Activated T-helper 2 cell treated with anti-CD3 and anti-CD28 coated beads, Interferon-gamma antibody, Interleukin-2, Interleukin-4, amounts not matched to agents 10 μg/mL and 5 μg/mL and 100 μg/mL, durations not matched to agents 14 hours and 24 hours and 36 hours (primary cell): ENCODE measurements around the gene PITRM1. TPM values are rescaled to one million over a fixed set of nuclear protein-coding genes. Genes with fewer than 3 reads are reported as not detected.

ENCODE experiments used
- DNase-seq: peaks from one replicate; pipeline ENCODE4 v3.0.0; 2021; ENCODE audit warnings: low spot score
- H3K27ac Mint-ChIP-seq: one replicate; pipeline ENCODE4 v1.8.0; 2021; ENCODE audit warnings: mixed read lengths
- H3K27me3 Mint-ChIP-seq: one replicate; pipeline ENCODE4 v1.8.0; 2021; ENCODE audit warnings: low read depth, mixed read lengths
- H3K36me3 Mint-ChIP-seq: one replicate; pipeline ENCODE4 v1.8.0; 2021; ENCODE audit warnings: low read depth, mixed read lengths
- H3K4me1 Mint-ChIP-seq: one replicate; pipeline ENCODE4 v1.8.0; 2021; ENCODE audit warnings: low read depth, mixed read lengths
- H3K4me3 Mint-ChIP-seq: one replicate; pipeline ENCODE4 v1.8.0; 2021; ENCODE audit warnings: low read depth, mild to moderate bottlenecking, moderate library complexity, mixed read lengths
- H3K9me3 Mint-ChIP-seq: one replicate; pipeline ENCODE4 v1.8.0; 2021; ENCODE audit warnings: mixed read lengths
- intact Hi-C: fragments of 100-400 bp; cut with micrococcal nuclease; formaldehyde crosslinking; loops from one replicate; pipeline ENCODE4 v1.15.1; 2023
- total RNA-seq: library from RNA; stranded (reverse); gene quantifications from 2 replicates; pipeline ENCODE4 v1.2.3, GENCODE V29; 2022

The PITRM1 gene
- total RNA-seq, 1 donor from 2014 or later: 84.5 TPM

- no peak overlapping the region for H3K4me3 Mint-ChIP-seq
Measured at GRCh38 chr10:3208481-3209406, 36.2 kb upstream of the PITRM1 start.

GRCh38 chr10:3207351-3207750, 34.8 kb upstream of the PITRM1 start:
- Mint-ChIP-seq H3K4me1 (no peaks in the 10 kb centered on the region), H3K9me3 (no peaks in the 10 kb centered on the region), H3K27ac (no peak overlapping the region), H3K27me3 (peaks cover 73% of the 10 kb centered on the region), H3K36me3 (no peaks in the 10 kb centered on the region), H3K4me3 (no peak overlapping the region)
- intact Hi-C loops: no loop called here
- no peak for DNase-seq

More at GRCh38 chr10:3208481-3209406, 36.2 kb upstream of the PITRM1 start:
- H3K27ac Mint-ChIP-seq: no peak overlapping the region
- H3K4me1 Mint-ChIP-seq: no peaks in the 10 kb centered on the region
- H3K9me3 Mint-ChIP-seq: no peaks in the 10 kb centered on the region
- no peak for DNase-seq
- H3K27me3 Mint-ChIP-seq: peaks cover 69% of the 10 kb centered on the region
- no peaks in the 10 kb centered on the region for H3K36me3 Mint-ChIP-seq
- intact Hi-C loops: no loop called here

- H3K27me3 Mint-ChIP-seq: peaks cover 79% of the 10 kb centered on the region
Measured at GRCh38 chr10:3206511-3207157, 34.1 kb upstream of the PITRM1 start.

DNA sequence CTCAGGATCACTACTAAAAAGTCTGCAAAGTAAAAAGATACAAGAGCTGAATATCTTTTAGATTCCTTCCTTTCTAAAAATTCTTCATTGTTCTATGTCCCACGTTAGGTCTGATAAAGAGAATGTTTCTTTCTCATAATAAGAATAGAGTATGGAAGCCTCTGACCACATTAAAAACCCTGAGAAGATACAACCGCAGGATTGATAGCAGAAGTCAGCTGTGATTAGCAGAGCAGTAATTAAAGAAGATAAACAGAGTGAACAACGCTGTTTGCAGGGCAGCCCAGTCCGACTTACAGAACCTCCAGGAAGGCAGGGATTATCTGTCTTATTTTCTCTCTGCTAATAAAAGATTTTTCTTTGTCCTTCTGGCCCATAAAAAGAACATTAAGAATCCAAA, 31.4 kb upstream of the PITRM1 start:
- Mint-ChIP-seq H3K9me3 (no peaks in the 10 kb centered on the region), H3K4me1 (no peaks in the 10 kb centered on the region), H3K27me3 (peaks cover 84% of the 10 kb centered on the region), H3K27ac (no peak overlapping the region), H3K36me3 (no peaks in the 10 kb centered on the region), H3K4me3 (no peak overlapping the region)
- no peak for DNase-seq
- intact Hi-C loops: no loop called here

More at GRCh38 chr10:3206511-3207157, 34.1 kb upstream of the PITRM1 start:
- no peak for DNase-seq
- H3K9me3 Mint-ChIP-seq: no peaks in the 10 kb centered on the region
- H3K27ac Mint-ChIP-seq: no peak overlapping the region
- intact Hi-C loops: no loop called here
- no peaks in the 10 kb centered on the region for H3K4me1 Mint-ChIP-seq
- H3K36me3 Mint-ChIP-seq: no peaks in the 10 kb centered on the region
- no peak overlapping the region for H3K4me3 Mint-ChIP-seq

GRCh38 chr10:3203016-3203811, 30.6 kb upstream of the PITRM1 start:
- no peak overlapping the region for H3K27ac Mint-ChIP-seq
- no peaks in the 10 kb centered on the region for H3K36me3 Mint-ChIP-seq
- no peak overlapping the region for H3K4me3 Mint-ChIP-seq
- peaks cover 84% of the 10 kb centered on the region for H3K27me3 Mint-ChIP-seq
- intact Hi-C loops: no loop called here
- no peaks in the 10 kb centered on the region for H3K9me3 Mint-ChIP-seq
- no peak for DNase-seq
- peaks cover 6% of the 10 kb centered on the region for H3K4me1 Mint-ChIP-seq

- H3K4me3 Mint-ChIP-seq: no peak overlapping the region
- intact Hi-C loops: no loop called here
- no peaks in the 10 kb centered on the region for H3K36me3 Mint-ChIP-seq
- H3K27ac Mint-ChIP-seq: no peak overlapping the region
- no peaks in the 10 kb centered on the region for H3K9me3 Mint-ChIP-seq
- peaks cover 78% of the 10 kb centered on the region for H3K27me3 Mint-ChIP-seq
- H3K4me1 Mint-ChIP-seq: peaks cover 14% of the 10 kb centered on the region
- DNase-seq: no peak
Measured at GRCh38 chr10:3201796-3202195, 29.2 kb upstream of the PITRM1 start.

DNA sequence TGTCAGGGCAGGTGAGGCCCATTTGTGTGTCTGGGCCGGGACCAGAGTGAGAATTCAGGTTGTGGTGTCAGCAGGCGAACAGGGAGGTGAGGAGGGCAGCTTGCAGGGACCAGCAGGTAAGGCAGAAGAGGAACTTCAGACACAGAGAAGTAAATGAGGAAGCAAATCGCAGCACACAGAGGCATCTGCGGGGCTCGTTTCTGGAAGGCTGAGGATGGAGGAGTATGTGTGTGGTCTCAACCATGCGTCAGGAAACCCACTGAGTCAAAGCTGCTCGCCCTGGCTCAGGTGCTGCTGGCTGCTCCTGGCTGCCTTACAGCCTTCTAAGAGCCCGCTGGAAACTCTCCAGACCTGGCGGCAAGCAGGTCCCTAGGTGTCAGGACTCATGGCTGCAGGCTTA, 26.9 kb upstream of the PITRM1 start:
- Mint-ChIP-seq H3K27me3 (peaks cover 84% of the 10 kb centered on the region), H3K9me3 (no peaks in the 10 kb centered on the region), H3K4me1 (peaks cover 14% of the 10 kb centered on the region), H3K27ac (no peak overlapping the region), H3K36me3 (no peaks in the 10 kb centered on the region), H3K4me3 (no peak overlapping the region)
- intact Hi-C loops: loop anchor here (5.0 kb wide), 3 partner anchors 268 to 1568 kb away; no protein-coding TSS in a partner anchor
- no peak for DNase-seq

DNA sequence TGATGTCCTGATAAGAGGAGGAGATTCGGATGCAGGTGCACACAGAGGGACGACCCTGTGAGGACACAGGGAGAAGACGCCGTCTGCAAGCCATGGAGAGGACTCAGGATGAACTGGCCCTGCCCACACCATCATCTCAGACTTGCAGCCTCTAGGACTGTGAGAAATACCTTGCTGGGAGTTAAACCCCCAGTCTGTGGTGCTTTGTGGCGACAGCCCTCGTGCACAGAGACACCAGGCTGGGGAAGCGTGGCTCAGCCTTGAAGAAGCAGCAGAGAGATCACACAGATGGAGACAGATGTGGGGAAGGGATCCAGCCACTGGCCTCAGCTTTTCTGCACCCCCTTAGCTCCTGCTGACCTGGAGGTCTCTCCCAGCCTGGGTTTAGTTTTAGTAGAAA, 26.3 kb upstream of the PITRM1 start:
- H3K9me3 Mint-ChIP-seq: no peaks in the 10 kb centered on the region
- DNase-seq: no peak
- intact Hi-C loops: loop anchor here (5.0 kb wide), 3 partner anchors 268 to 1568 kb away; no protein-coding TSS in a partner anchor
- H3K4me1 Mint-ChIP-seq: peaks cover 14% of the 10 kb centered on the region
- H3K36me3 Mint-ChIP-seq: no peaks in the 10 kb centered on the region
- H3K27ac Mint-ChIP-seq: no peak overlapping the region
- H3K27me3 Mint-ChIP-seq: peaks cover 85% of the 10 kb centered on the region
- no peak overlapping the region for H3K4me3 Mint-ChIP-seq

DNA sequence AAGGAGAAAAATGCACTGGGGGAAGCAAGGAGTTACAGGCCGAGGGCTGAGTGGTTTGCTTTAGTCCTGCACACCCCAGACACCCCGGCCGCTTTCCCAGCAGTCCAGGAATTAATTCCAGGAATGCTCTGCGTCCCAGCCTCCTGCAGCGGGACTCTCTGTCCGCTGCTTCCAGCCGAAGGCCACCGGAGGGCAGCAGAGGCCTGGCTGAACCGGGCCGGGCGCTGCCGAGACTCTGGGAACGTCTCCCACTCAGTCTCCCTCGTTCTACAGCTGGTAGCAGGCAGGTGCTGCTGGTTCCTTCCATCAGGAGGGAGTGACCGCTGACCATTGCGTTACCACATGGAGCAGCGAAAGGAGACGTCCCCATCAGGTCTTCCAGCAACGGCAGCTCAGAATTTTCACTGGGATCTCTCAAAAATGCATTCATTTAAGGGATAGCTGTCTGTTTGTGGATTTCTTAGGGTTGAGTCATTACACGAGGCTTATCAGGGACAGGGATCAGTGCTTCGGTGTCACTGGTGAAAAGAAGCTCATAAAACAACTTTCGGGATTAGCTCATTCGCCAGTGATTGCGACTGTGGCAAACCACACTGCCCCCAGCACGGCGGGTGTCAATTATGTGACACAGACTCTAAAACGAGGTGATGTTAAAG, 24.9 kb upstream of the PITRM1 start:
- H3K27me3 Mint-ChIP-seq: peaks cover 85% of the 10 kb centered on the region
- peak overlapping the region; percentile 49 for H3K4me3 Mint-ChIP-seq
- DNase-seq: peak; percentile 77
- H3K4me1 Mint-ChIP-seq: peaks cover 18% of the 10 kb centered on the region
- peak overlapping the region; percentile 56 for H3K27ac Mint-ChIP-seq
- intact Hi-C loops: loop anchor here (1.0 to 5.0 kb wide), 5 partner anchors 31 to 1570 kb away; no protein-coding TSS in a partner anchor
- no peaks in the 10 kb centered on the region for H3K9me3 Mint-ChIP-seq
- H3K36me3 Mint-ChIP-seq: no peaks in the 10 kb centered on the region

DNA sequence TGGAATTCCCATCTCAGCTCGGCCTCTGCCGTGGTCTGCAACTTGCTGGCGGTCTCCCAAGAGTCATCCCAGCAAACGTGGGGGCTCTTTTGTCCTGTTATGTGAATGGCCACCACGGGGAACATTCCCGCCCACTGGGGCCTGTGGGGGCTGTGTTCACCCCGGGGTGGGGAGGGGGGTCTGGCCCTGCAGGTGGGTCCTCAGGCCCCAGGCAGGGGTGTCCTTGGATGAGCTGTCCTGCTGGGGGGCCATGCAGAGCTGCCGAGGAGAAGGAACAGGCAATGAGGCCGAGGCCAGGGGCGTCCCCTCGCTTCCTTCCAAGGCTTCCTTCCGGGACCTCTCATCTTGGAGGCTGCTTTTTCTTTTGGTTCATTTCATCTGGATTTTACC, 24.4 kb upstream of the PITRM1 start:
- no peaks in the 10 kb centered on the region for H3K9me3 Mint-ChIP-seq
- no peaks in the 10 kb centered on the region for H3K36me3 Mint-ChIP-seq
- no peak overlapping the region for H3K27ac Mint-ChIP-seq
- intact Hi-C loops: loop anchor here (1.0 to 5.0 kb wide), 5 partner anchors 31 to 1570 kb away; no protein-coding TSS in a partner anchor
- H3K27me3 Mint-ChIP-seq: peaks cover 81% of the 10 kb centered on the region
- DNase-seq: no peak
- no peak overlapping the region for H3K4me3 Mint-ChIP-seq
- peaks cover 18% of the 10 kb centered on the region for H3K4me1 Mint-ChIP-seq

- DNase-seq: no peak
- Mint-ChIP-seq H3K36me3 (no peaks in the 10 kb centered on the region), H3K4me3 (no peak overlapping the region), H3K9me3 (no peaks in the 10 kb centered on the region), H3K4me1 (peaks cover 18% of the 10 kb centered on the region), H3K27me3 (peaks cover 81% of the 10 kb centered on the region), H3K27ac (no peak overlapping the region)
- intact Hi-C loops: loop anchor here (2.0 to 5.0 kb wide), 4 partner anchors 271 to 1571 kb away; no protein-coding TSS in a partner anchor
Measured at GRCh38 chr10:3196482-3196881, 23.9 kb upstream of the PITRM1 start.

DNA sequence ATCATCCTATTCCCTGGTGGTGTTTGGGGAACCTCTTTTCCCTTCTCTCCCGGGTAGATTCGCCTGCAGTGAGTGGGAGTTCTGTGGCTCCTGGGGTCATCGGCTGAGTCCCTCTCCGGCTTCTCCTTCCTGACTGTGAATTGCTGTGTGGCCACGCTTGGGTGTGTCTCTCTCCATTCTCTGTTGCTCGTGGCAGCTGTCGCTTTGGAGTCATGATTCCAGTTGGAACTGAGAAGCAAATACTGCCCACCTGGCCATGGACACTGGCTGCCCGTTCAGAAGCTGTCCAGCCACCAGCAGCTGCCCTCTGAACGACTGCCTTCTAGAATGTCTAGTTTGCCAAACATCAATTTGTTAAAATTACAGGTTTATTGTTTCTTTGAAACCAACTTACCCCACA, 23.1 kb upstream of the PITRM1 start:
- no peak overlapping the region for H3K4me3 Mint-ChIP-seq
- no peaks in the 10 kb centered on the region for H3K9me3 Mint-ChIP-seq
- no peak overlapping the region for H3K27ac Mint-ChIP-seq
- no peak for DNase-seq
- peaks cover 18% of the 10 kb centered on the region for H3K4me1 Mint-ChIP-seq
- no peaks in the 10 kb centered on the region for H3K36me3 Mint-ChIP-seq
- intact Hi-C loops: loop anchor here (2.0 to 5.0 kb wide), 4 partner anchors 272 to 1572 kb away; no protein-coding TSS in a partner anchor
- peaks cover 80% of the 10 kb centered on the region for H3K27me3 Mint-ChIP-seq
